Daoy (cell line): Measurements from ENCODE around the gene ASTL. TPM values are rescaled to one million over a fixed set of nuclear protein-coding genes. Genes with fewer than 3 reads are reported as not detected.
"Not testable (repeated sequence)": the region's sequence is repeated elsewhere in the genome, so short reads cannot be mapped to it uniquely, and the experiment has no call there.

ENCODE experiments used
- DNase-seq: peaks from one replicate; pipeline ENCODE4 v3.0.0-alpha.2; 2015; ENCODE audit warnings: low read depth
- total RNA-seq: library from RNA; depleted of rRNA; stranded (reverse); fragments of >200 nt; shearing (Covaris generic); gene quantifications from 2 replicates; pipeline ENCODE4 v1.2.3, GENCODE V29; 2014

Gene ASTL
- total RNA-seq, 1 experiment from 2014 or later = not detected

- peak; percentile 63 for DNase-seq
Measured at GRCh38 chr2:96146153-96146880, 8.0 kb upstream of the ASTL start.

GRCh38 chr2:96145848-96146152 is 7.5 kb upstream of the ASTL start:
- DNase-seq = no peak

- DNase-seq = peak; percentile 83
Measured at GRCh38 chr2:96145036-96145847, 6.9 kb upstream of the ASTL start, which contains the start of gene DUSP2. Gene DUSP2, minus strand, starts transcription at chr2:96145440. Its CDS starts 86 bp downstream, at chr2:96145354.

GRCh38 chr2:96144481-96145035 is 6.3 kb upstream of the ASTL start:
- no peak for DNase-seq

GRCh38 chr2:96143848-96144480 is 5.7 kb upstream of the ASTL start:
- DNase-seq = no peak

GRCh38 chr2:96143231-96143847 is 5.0 kb upstream of the ASTL start:
- no peak for DNase-seq

GRCh38 chr2:96142217-96143113 is 4.2 kb upstream of the ASTL start:
- DNase-seq = peak; percentile 28

- DNase-seq = not testable (repeated sequence)
Measured at GRCh38 chr2:96141624-96141967, 3.3 kb upstream of the ASTL start.

GRCh38 chr2:96140941-96141623 is 2.8 kb upstream of the ASTL start:
- no peak for DNase-seq

GRCh38 chr2:96139181-96139758 is 968 bp upstream of the ASTL start:
- DNase-seq = no peak

GRCh38 chr2:96137321-96138178 is 752 bp downstream of the ASTL start:
- no peak for DNase-seq

GRCh38 chr2:96136129-96136720 is 2.1 kb downstream of the ASTL start:
- DNase-seq = no peak

- DNase-seq = no peak
Measured at GRCh38 chr2:96135621-96136020, 2.7 kb downstream of the ASTL start.

GRCh38 chr2:96135171-96135570 is 3.1 kb downstream of the ASTL start:
- no peak for DNase-seq

- no peak for DNase-seq
Measured at GRCh38 chr2:96134421-96134820, 3.9 kb downstream of the ASTL start.

- DNase-seq = no peak
Measured at GRCh38 chr2:96131813-96132745, 6.2 kb downstream of the ASTL start.

- no peak for DNase-seq
Measured at GRCh38 chr2:96131152-96131812, 7.0 kb downstream of the ASTL start.
